ENCODE measurements around the gene PPM1D. TPM values are rescaled to one million over a fixed set of nuclear protein-coding genes. Genes with fewer than 3 reads are reported as not detected.

PPM1D gene
- total RNA-seq, 1 donor from 2014 or later = 28.7 TPM

- Mint-ChIP-seq H3K27me3 (ENCODE audit: low read depth, unreplicated experiment) (no peaks in the 10 kb centered on the region), H3K4me3 (ENCODE audit: unreplicated experiment) (no peak overlapping the region), H3K36me3 (ENCODE audit: low read depth, unreplicated experiment) (peaks cover 3% of the 10 kb centered on the region), H3K9me3 (ENCODE audit: unreplicated experiment) (no peaks in the 10 kb centered on the region), H3K27ac (ENCODE audit: unreplicated experiment) (no peak overlapping the region), H3K4me1 (ENCODE audit: low read depth, unreplicated experiment) (no peaks in the 10 kb centered on the region)
- Histone ChIP-seq H3K9ac (ENCODE audit: low read length) (no peak overlapping the region), H4K20me1 (ENCODE audit: insufficient read depth, low read length) (peaks cover 21% of the 10 kb centered on the region), H3K4me1 (ENCODE audit: insufficient read depth, low read length) (no peaks in the 10 kb centered on the region), H3K4me3 (ENCODE audit: insufficient read depth, low read depth, low read length) (no peak overlapping the region), H3K36me3 (ENCODE audit: insufficient read depth, low read length) (no peaks in the 10 kb centered on the region), H3K79me2 (ENCODE audit: insufficient read depth, low read length) (peaks cover 16% of the 10 kb centered on the region), H2AFZ (ENCODE audit: low read depth, low read length) (no peak overlapping the region), H3K27me3 (ENCODE audit: insufficient read depth, low read length) (no peaks in the 10 kb centered on the region), H3K27ac (ENCODE audit: low read depth, low read length) (no peak overlapping the region), H3K4me2 (ENCODE audit: low read length) (no peak overlapping the region), H3K9me3 (ENCODE audit: insufficient read depth, low read depth, low read length) (no peaks in the 10 kb centered on the region)
- TF ChIP-seq CTCF (IDR thresholded peaks at IDR 0.05; ENCODE audit: insufficient read depth, low read depth, low read length) (no peak), EZH2 (IDR thresholded peaks at IDR 0.05; ENCODE audit: insufficient read depth, low read length) (no peak)
- no peak for FAIRE-seq
- no peak for DNase-seq (ENCODE audit: low read depth)
These were observed 28.4 kb downstream of the PPM1D start for GRCh38 chr17:60628252-60628889.

GRCh38 chr17:60629120-60629519 lies 29.1 kb downstream of the PPM1D start:
- Histone ChIP-seq H4K20me1 (ENCODE audit: insufficient read depth, low read length) (peaks cover 24% of the 10 kb centered on the region), H3K79me2 (ENCODE audit: insufficient read depth, low read length) (peaks cover 10% of the 10 kb centered on the region), H3K4me3 (ENCODE audit: insufficient read depth, low read depth, low read length) (no peak overlapping the region), H3K9ac (ENCODE audit: low read length) (no peak overlapping the region), H2AFZ (ENCODE audit: low read depth, low read length) (no peak overlapping the region), H3K36me3 (ENCODE audit: insufficient read depth, low read length) (no peaks in the 10 kb centered on the region), H3K27ac (ENCODE audit: low read depth, low read length) (no peak overlapping the region), H3K27me3 (ENCODE audit: insufficient read depth, low read length) (no peaks in the 10 kb centered on the region), H3K4me1 (ENCODE audit: insufficient read depth, low read length) (no peaks in the 10 kb centered on the region), H3K4me2 (ENCODE audit: low read length) (no peak overlapping the region), H3K9me3 (ENCODE audit: insufficient read depth, low read depth, low read length) (no peaks in the 10 kb centered on the region)
- peaks cover 3% of the 10 kb centered on the region for H3K36me3 Mint-ChIP-seq (ENCODE audit: low read depth, unreplicated experiment)
- TF ChIP-seq EZH2 (IDR thresholded peaks at IDR 0.05; ENCODE audit: insufficient read depth, low read length) (no peak), CTCF (IDR thresholded peaks at IDR 0.05; ENCODE audit: insufficient read depth, low read depth, low read length) (no peak)
- no peak overlapping the region for H3K27ac Mint-ChIP-seq (ENCODE audit: unreplicated experiment)
- no peaks in the 10 kb centered on the region for H3K4me1 Mint-ChIP-seq (ENCODE audit: low read depth, unreplicated experiment)
- no peak overlapping the region for H3K4me3 Mint-ChIP-seq (ENCODE audit: unreplicated experiment)
- FAIRE-seq (no peak), DNase-seq (ENCODE audit: low read depth) (no peak)
- H3K27me3 Mint-ChIP-seq (ENCODE audit: low read depth, unreplicated experiment) = no peaks in the 10 kb centered on the region
- H3K9me3 Mint-ChIP-seq (ENCODE audit: unreplicated experiment) = no peaks in the 10 kb centered on the region

GRCh38 chr17:60630352-60630751 lies 30.4 kb downstream of the PPM1D start:
- no peak for FAIRE-seq

More at GRCh38 chr17:60630352-60630751, 30.4 kb downstream of the PPM1D start:
- Histone ChIP-seq H3K4me2 (ENCODE audit: low read length) (no peak overlapping the region), H3K27me3 (ENCODE audit: insufficient read depth, low read length) (no peaks in the 10 kb centered on the region), H3K4me3 (ENCODE audit: insufficient read depth, low read depth, low read length) (no peak overlapping the region), H3K4me1 (ENCODE audit: insufficient read depth, low read length) (no peaks in the 10 kb centered on the region), H3K27ac (ENCODE audit: low read depth, low read length) (no peak overlapping the region), H2AFZ (ENCODE audit: low read depth, low read length) (no peak overlapping the region), H3K9me3 (ENCODE audit: insufficient read depth, low read depth, low read length) (no peaks in the 10 kb centered on the region), H4K20me1 (ENCODE audit: insufficient read depth, low read length) (peaks cover 25% of the 10 kb centered on the region), H3K79me2 (ENCODE audit: insufficient read depth, low read length) (peaks cover 10% of the 10 kb centered on the region), H3K36me3 (ENCODE audit: insufficient read depth, low read length) (peaks cover 9% of the 10 kb centered on the region), H3K9ac (ENCODE audit: low read length) (no peak overlapping the region)
- H3K27ac Mint-ChIP-seq (ENCODE audit: unreplicated experiment) = no peak overlapping the region
- H3K36me3 Mint-ChIP-seq (ENCODE audit: low read depth, unreplicated experiment) = peaks cover 3% of the 10 kb centered on the region
- no peaks in the 10 kb centered on the region for H3K9me3 Mint-ChIP-seq (ENCODE audit: unreplicated experiment)
- no peaks in the 10 kb centered on the region for H3K4me1 Mint-ChIP-seq (ENCODE audit: low read depth, unreplicated experiment)
- no peak for TF ChIP-seq CTCF (IDR thresholded peaks at IDR 0.05; ENCODE audit: insufficient read depth, low read depth, low read length)
- TF ChIP-seq EZH2 (IDR thresholded peaks at IDR 0.05; ENCODE audit: insufficient read depth, low read length) = no peak
- H3K4me3 Mint-ChIP-seq (ENCODE audit: unreplicated experiment) = no peak overlapping the region
- DNase-seq (ENCODE audit: low read depth) = no peak
- H3K27me3 Mint-ChIP-seq (ENCODE audit: low read depth, unreplicated experiment) = no peaks in the 10 kb centered on the region
